ENCODE results near the gene SEC14L1. TPM values are rescaled to one million over a fixed set of nuclear protein-coding genes. Genes with fewer than 3 reads are reported as not detected.
A peak's percentile ranks its signal among the peaks of the same experiment; 100 is the strongest.

SEC14L1 gene
- total RNA-seq, 4 donors from 2014 or later, result 18.2 to 187 (median 46.5) TPM

GRCh38 chr17:77145612-77146245, 5.0 kb downstream of the SEC14L1 start:
- Histone ChIP-seq H3K9me3 (no peaks in the 10 kb centered on the region), H3K36me3 (peaks cover 0 to 38% (median 0%) of the 10 kb centered on the region in 3 donors), H3K27ac (peak overlapping the region; percentile 54 to 73 (median 70)), H3K4me3 (peak overlapping the region in 2 of 4 donors; percentile 6 to 11), H3K27me3 (no peaks in the 10 kb centered on the region), H3K4me1 (peaks cover 0 to 31% (median 13%) of the 10 kb centered on the region in 4 donors)
- TF ChIP-seq CTCF (IDR thresholded peaks at IDR 0.05), result no peak
- TF ChIP-seq POLR2A (IDR thresholded peaks at IDR 0.05), result no peak
- peak in 2 of 3 donors; percentile 49 to 73 for DNase-seq

- H3K4me1 ChIP-seq, result peaks cover 0 to 31% (median 13%) of the 10 kb centered on the region in 4 donors
- no peaks in the 10 kb centered on the region for H3K9me3 ChIP-seq
- peak overlapping the region in 1 of 4 donors; percentile 0 for H3K4me3 ChIP-seq
- H3K27me3 ChIP-seq, result no peaks in the 10 kb centered on the region
- no peak for DNase-seq
- H3K27ac ChIP-seq, result peak overlapping the region; percentile 54 to 73 (median 70)
- H3K36me3 ChIP-seq, result peaks cover 0 to 38% (median 0%) of the 10 kb centered on the region in 3 donors
- TF ChIP-seq CTCF (IDR thresholded peaks at IDR 0.05), result no peak
- TF ChIP-seq POLR2A (IDR thresholded peaks at IDR 0.05), result no peak
Observed at GRCh38 chr17:77146246-77146632, 5.5 kb downstream of the SEC14L1 start.

GRCh38 chr17:77146882-77147281, 6.1 kb downstream of the SEC14L1 start:
- peak overlapping the region in 2 of 4 donors; percentile 16 to 33 for H3K4me3 ChIP-seq
- H3K4me1 ChIP-seq, result peaks cover 0 to 30% (median 11%) of the 10 kb centered on the region in 4 donors
- H3K36me3 ChIP-seq, result peaks cover 0 to 38% (median 0%) of the 10 kb centered on the region in 3 donors
- peak overlapping the region; percentile 11 to 73 (median 49) for H3K27ac ChIP-seq
- no peaks in the 10 kb centered on the region for H3K27me3 ChIP-seq
- H3K9me3 ChIP-seq, result no peaks in the 10 kb centered on the region
- peak; percentile 64 to 84 (median 65) for DNase-seq
- TF ChIP-seq CTCF (IDR thresholded peaks at IDR 0.05) (peak in 1 of 6 experiments; percentile 40), POLR2A (IDR thresholded peaks at IDR 0.05) (no peak)

- H3K4me1 ChIP-seq, result peaks cover 0 to 25% (median 10%) of the 10 kb centered on the region in 4 donors
- TF ChIP-seq CTCF (IDR thresholded peaks at IDR 0.05) (no peak), POLR2A (IDR thresholded peaks at IDR 0.05) (no peak)
- H3K27me3 ChIP-seq, result no peaks in the 10 kb centered on the region
- peak overlapping the region in 2 of 4 donors; percentile 16 to 33 for H3K4me3 ChIP-seq
- H3K36me3 ChIP-seq, result peaks cover 0 to 38% (median 0%) of the 10 kb centered on the region in 3 donors
- no peaks in the 10 kb centered on the region for H3K9me3 ChIP-seq
- DNase-seq, result no peak
- H3K27ac ChIP-seq, result peak overlapping the region; percentile 11 to 73 (median 49)
Observed at GRCh38 chr17:77147357-77147801, 6.6 kb downstream of the SEC14L1 start.

- Histone ChIP-seq H3K27me3 (no peaks in the 10 kb centered on the region), H3K9me3 (no peaks in the 10 kb centered on the region), H3K36me3 (peaks cover 0 to 35% (median 0%) of the 10 kb centered on the region in 3 donors), H3K4me1 (peaks cover 0 to 25% (median 10%) of the 10 kb centered on the region in 4 donors), H3K4me3 (no peak overlapping the region), H3K27ac (peak overlapping the region in 3 of 4 donors; percentile 28 to 44 (median 42))
- TF ChIP-seq POLR2A (IDR thresholded peaks at IDR 0.05) (no peak), CTCF (IDR thresholded peaks at IDR 0.05) (no peak)
- DNase-seq, result no peak
Observed at GRCh38 chr17:77148077-77148939, 7.5 kb downstream of the SEC14L1 start.
